Coronary artery (tissue), 2 donors: Measurements from ENCODE around the gene WASF3.

ENCODE experiments used
- DNase-seq: peaks from one replicate; pipeline ENCODE4 v3.0.0-alpha.2; 2017; ENCODE audit warnings: low spot score
- H3K27ac ChIP-seq, 2 donors: fragments of 200-600 bp; sonication (generic); one replicate each; pipeline ENCODE4 v1.5.1; 2016 to 2019
- H3K4me3 ChIP-seq: fragments of 200-600 bp; sonication (generic); 2 replicates; pipeline ENCODE4 v1.5.1; 2016; ENCODE audit warnings: mild to moderate bottlenecking, moderate library complexity
- CTCF ChIP-seq: fragments of 200-600 bp; sonication (generic); IDR thresholded peaks from one replicate; pipeline ENCODE4 v1.5.1; 2019; ENCODE audit warnings: antibody characterized with exemption

The WASF3 gene

GRCh38 chr13:26658448-26659385 is 101.2 kb downstream of the WASF3 start:
- TF ChIP-seq CTCF, result no peak
- Histone ChIP-seq H3K4me3 (no peak overlapping the region), H3K27ac (no peak overlapping the region)
- DNase-seq, result no peak

GRCh38 chr13:26660185-26660584 is 102.7 kb downstream of the WASF3 start:
- TF ChIP-seq CTCF, result no peak
- no peak for DNase-seq
- H3K27ac ChIP-seq, result no peak overlapping the region
- no peak overlapping the region for H3K4me3 ChIP-seq

- Histone ChIP-seq H3K4me3 (no peak overlapping the region), H3K27ac (no peak overlapping the region)
- DNase-seq, result no peak
- TF ChIP-seq CTCF, result no peak
Measured at GRCh38 chr13:26660766-26661165, 103.3 kb downstream of the WASF3 start.

- Histone ChIP-seq H3K4me3 (no peak overlapping the region), H3K27ac (no peak overlapping the region)
- no peak for TF ChIP-seq CTCF
- no peak for DNase-seq
Measured at GRCh38 chr13:26663791-26664190, 106.3 kb downstream of the WASF3 start.

DNA sequence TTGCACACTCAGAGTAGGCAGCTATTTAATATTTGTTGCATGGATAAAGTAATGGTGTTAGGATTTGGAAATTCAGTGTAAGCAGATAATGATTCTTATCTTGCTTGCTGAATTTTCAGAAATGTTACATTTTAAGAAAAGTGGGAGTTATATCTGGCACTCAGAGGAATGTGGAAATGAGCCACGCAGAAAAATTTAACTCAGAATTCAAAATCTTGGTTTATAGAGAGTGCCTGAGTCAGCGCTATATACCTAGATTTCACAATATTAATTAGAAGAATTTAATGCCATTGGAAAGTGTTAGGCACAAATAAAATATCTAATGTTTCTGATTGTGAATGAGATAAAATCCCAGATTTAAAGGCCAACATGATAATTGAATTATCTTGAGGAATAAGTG is 106.8 kb downstream of the WASF3 start:
- H3K27ac ChIP-seq, result no peak overlapping the region
- TF ChIP-seq CTCF, result no peak
- H3K4me3 ChIP-seq, result no peak overlapping the region
- DNase-seq, result no peak

DNA sequence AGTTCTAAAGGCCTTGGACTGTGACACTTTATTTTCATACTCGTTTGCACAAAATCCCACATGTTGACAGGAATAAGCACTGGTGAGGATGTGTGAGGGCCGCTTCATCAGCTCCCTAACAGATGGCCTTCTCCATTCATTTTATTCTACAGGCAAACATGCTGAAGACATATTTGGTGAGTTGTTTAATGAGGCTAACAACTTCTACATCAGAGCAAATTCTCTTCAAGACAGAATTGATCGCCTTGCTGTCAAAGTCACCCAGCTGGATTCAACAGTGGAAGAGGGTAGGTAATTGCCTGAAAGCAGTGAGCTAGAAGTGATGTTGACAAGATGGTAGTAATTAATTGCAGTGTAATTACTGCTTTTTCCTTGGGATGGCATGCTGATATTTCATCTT is 107.4 kb downstream of the WASF3 start:
- no peak for DNase-seq
- TF ChIP-seq CTCF, result no peak
- Histone ChIP-seq H3K4me3 (no peak overlapping the region), H3K27ac (no peak overlapping the region)
